T1000 (cell line): ENCODE measurements around the gene CCL28.

Source experiments
- DNase-seq: peaks from one replicate; lab custom pipeline; 2025; ENCODE audit warnings: mixed read lengths; lab: John Stamatoyannopoulos, UW

CCL28 gene

GRCh38 chr5:43357067-43357466, 55.1 kb downstream of the CCL28 start:
- DNase-seq: no peak

GRCh38 chr5:43354774-43355173, 57.4 kb downstream of the CCL28 start:
- no peak for DNase-seq

GRCh38 chr5:43353668-43354067, 58.5 kb downstream of the CCL28 start:
- no peak for DNase-seq

- DNase-seq: no peak
Measured at GRCh38 chr5:43352915-43353314, 59.3 kb downstream of the CCL28 start.

GRCh38 chr5:43352131-43352530, 60.1 kb downstream of the CCL28 start:
- no peak for DNase-seq

- DNase-seq: no peak
Measured at GRCh38 chr5:43348861-43349363, 63.3 kb downstream of the CCL28 start.

GRCh38 chr5:43348207-43348606, 64.0 kb downstream of the CCL28 start:
- no peak for DNase-seq

GRCh38 chr5:43338862-43339261, 73.3 kb downstream of the CCL28 start:
- DNase-seq: no peak

- DNase-seq: no peak
Measured at GRCh38 chr5:43336159-43336558, 76.0 kb downstream of the CCL28 start.

- no peak for DNase-seq
Measured at GRCh38 chr5:43335681-43336080, 76.5 kb downstream of the CCL28 start.

- DNase-seq: no peak
Measured at GRCh38 chr5:43332401-43332800, 79.8 kb downstream of the CCL28 start.
